Adipose tissue (tissue), 3 donors: ENCODE measurements around the gene UNC13D. TPM values are rescaled to one million over a fixed set of nuclear protein-coding genes. Genes with fewer than 3 reads are reported as not detected.
A peak's percentile ranks its signal among the peaks of the same experiment; 100 is the strongest.

ENCODE experiments used
- H3K27ac ChIP-seq: one replicate; pipeline ENCODE4 v1.5.1; 2013; ENCODE audit warnings: low read depth, low read length
- WGBS, 3 donors: extraction: QIAGEN DNeasy Blood & Tissue Kit; methylation state at CpG; one replicate each; pipeline ENCODE4 v1.1.7; 2013; 5-methylcytosine and 5-hydroxymethylcytosine counted together
- polyA plus RNA-seq, 3 donors: library from polyadenylated mRNA; stranded (reverse); fragments of 200-250 nt; gene quantifications; one replicate each; pipeline ENCODE4 v1.2.3, GENCODE V29; 2013
- donor health status: healthy with polysubstance abuse.
- donor health status: Bipolar disorder and iron deficiency.
- donor health status: healthy.

The UNC13D gene
- polyA plus RNA-seq, 3 donors = 6.3 to 13.5 (median 10.1) TPM

GRCh38 chr17:75826561-75827307, 17.5 kb downstream of the UNC13D start:
- 65 to 76% (median 67%) methylated on average over 14 of the region's 14 CpGs for WGBS, 3 donors
- H3K27ac ChIP-seq = peak overlapping the region; percentile 2

GRCh38 chr17:75825748-75826370, 18.3 kb downstream of the UNC13D start:
- H3K27ac ChIP-seq = no peak overlapping the region
- 87 to 97% (median 94%) methylated on average over 11 to 12 of the region's 12 CpGs for WGBS, 3 donors

GRCh38 chr17:75825149-75825552, 19.1 kb downstream of the UNC13D start:
- WGBS, 3 donors = 81 to 89% (median 87%) methylated on average over 8 to 13 of the region's 13 CpGs
- H3K27ac ChIP-seq = no peak overlapping the region

- H3K27ac ChIP-seq = no peak overlapping the region
- 36 to 54% (median 49%) methylated on average over 2 of the region's 2 CpGs for WGBS, 3 donors
These were observed 19.5 kb downstream of the UNC13D start for GRCh38 chr17:75824666-75825065.

- 89 to 95% (median 89%) methylated on average over 13 of the region's 13 CpGs for WGBS, 3 donors
- no peak overlapping the region for H3K27ac ChIP-seq
These were observed 20.1 kb downstream of the UNC13D start for GRCh38 chr17:75824050-75824552.

- no peak overlapping the region for H3K27ac ChIP-seq
- 84 to 89% (median 89%) methylated on average over 26 to 28 of the region's 28 CpGs for WGBS, 3 donors
These were observed 20.8 kb downstream of the UNC13D start for GRCh38 chr17:75823257-75824041.

- 23 to 88% (median 80%) methylated on average over 3 of the region's 3 CpGs for WGBS, 3 donors
- no peak overlapping the region for H3K27ac ChIP-seq
These were observed 21.4 kb downstream of the UNC13D start for GRCh38 chr17:75822800-75823166.

- no peak overlapping the region for H3K27ac ChIP-seq
These were observed 21.9 kb downstream of the UNC13D start for GRCh38 chr17:75822119-75822799.

GRCh38 chr17:75821552-75821951, 22.7 kb downstream of the UNC13D start:
- no peak overlapping the region for H3K27ac ChIP-seq
- WGBS, 3 donors = 90 to 96% (median 94%) methylated on average over 7 of the region's 7 CpGs

More at GRCh38 chr17:75822119-75822799, 21.9 kb downstream of the UNC13D start:
- WGBS, 3 donors = 21 to 63% (median 62%) methylated on average over 18 of the region's 18 CpGs

GRCh38 chr17:75820094-75821080, 23.8 kb downstream of the UNC13D start:
- WGBS, 3 donors = 86 to 89% (median 88%) methylated on average over 21 of the region's 21 CpGs
- no peak overlapping the region for H3K27ac ChIP-seq

GRCh38 chr17:75819678-75820077, 24.5 kb downstream of the UNC13D start:
- H3K27ac ChIP-seq = no peak overlapping the region
- WGBS, 3 donors = 87 to 91% (median 89%) methylated on average over 16 of the region's 16 CpGs

- 88 to 90% (median 90%) methylated on average over 7 of the region's 7 CpGs for WGBS, 3 donors
- no peak overlapping the region for H3K27ac ChIP-seq
These were observed 25.1 kb downstream of the UNC13D start for GRCh38 chr17:75819116-75819515.

- H3K27ac ChIP-seq = no peak overlapping the region
- WGBS, 3 donors = 94 to 97% (median 94%) methylated on average over 16 of the region's 16 CpGs
These were observed 25.8 kb downstream of the UNC13D start for GRCh38 chr17:75818326-75818885.

GRCh38 chr17:75817571-75817970, 26.6 kb downstream of the UNC13D start:
- WGBS, 3 donors = 82 to 94% (median 93%) methylated on average over 6 of the region's 6 CpGs
- no peak overlapping the region for H3K27ac ChIP-seq

GRCh38 chr17:75816693-75817092, 27.5 kb downstream of the UNC13D start:
- 84 to 92% (median 91%) methylated on average over 9 of the region's 9 CpGs for WGBS, 3 donors
- H3K27ac ChIP-seq = no peak overlapping the region

GRCh38 chr17:75815399-75815798, 28.8 kb downstream of the UNC13D start:
- WGBS, 3 donors = 96 to 98% (median 98%) methylated on average over 3 of the region's 3 CpGs
- no peak overlapping the region for H3K27ac ChIP-seq

GRCh38 chr17:75814900-75815373, 29.3 kb downstream of the UNC13D start:
- H3K27ac ChIP-seq = no peak overlapping the region
- 90 to 94% (median 91%) methylated on average over 13 of the region's 13 CpGs for WGBS, 3 donors
